ENCODE data around the gene FAF1. TPM values are rescaled to one million over a fixed set of nuclear protein-coding genes. Genes with fewer than 3 reads are reported as not detected.

FAF1 gene
- total and polyA plus RNA-seq, 2 donors (not counting 3 experiments of a cell fraction or from before 2014, with no cell fraction given), result 9.0 to 57.6 TPM

Small RNA genes within 50 kb of the gene (small RNA-seq; reads per million reads assigned to genes)
- not detected for gene RNU6-1026P (ENCODE audit: insufficient read depth, insufficient read length, low read depth, low replicate concordance)

Other genes starting within 250 kb of the FAF1 start
- 19.6 and 19.8 TPM in 2 replicates for gene CDKN2C, start 10.0 kb upstream of the FAF1 start, total RNA-seq
- gene CDKN2C, start 10.0 kb upstream of the FAF1 start, polyA plus RNA-seq, result 11.5 and 12.8 TPM in 2 replicates
- not detected in 2 replicates for gene C1orf185, start 142.0 kb upstream of the FAF1 start, total RNA-seq
- not detected in 2 replicates for gene C1orf185, start 142.0 kb upstream of the FAF1 start, polyA plus RNA-seq